GM23338 (cell line): ENCODE results near the gene TMPRSS6.

ENCODE experiments used
- CREB1 ChIP-seq: fragments of 250-450 bp; sonication (Bioruptor Pico); IDR thresholded peaks from 2 replicates; pipeline ENCODE4 v1.5.0; 2020; ENCODE audit warnings: low read depth, mild to moderate bottlenecking, moderate library complexity
- EZH2 ChIP-seq: fragments of 200-600 bp; sonication (generic); IDR thresholded peaks from one replicate; pipeline ENCODE4 v1.8.0; 2017; ENCODE audit warnings: antibody characterized with exemption, mild to moderate bottlenecking, low read depth; ENCODE audit not compliant: unreplicated experiment
- EZH2phosphoT487 ChIP-seq: fragments of 200-600 bp; sonication (generic); IDR thresholded peaks from one replicate; pipeline ENCODE4 v1.8.1; 2018; ENCODE audit warnings: antibody characterized with exemption; ENCODE audit not compliant: unreplicated experiment
- JUNB ChIP-seq: IDR thresholded peaks from one replicate; pipeline ENCODE4 v1.6.1; 2016; ENCODE audit warnings: antibody characterized with exemption; ENCODE audit not compliant: unreplicated experiment
- NANOG ChIP-seq: IDR thresholded peaks from 2 replicates; pipeline ENCODE4 v1.6.1; 2016; ENCODE audit warnings: antibody characterized with exemption, borderline replicate concordance
- POLR2AphosphoS5 ChIP-seq: IDR thresholded peaks from 2 replicates; pipeline ENCODE4 v1.6.1; 2016; ENCODE audit warnings: antibody characterized with exemption, low read depth
- STAT1 ChIP-seq: IDR thresholded peaks from one replicate; pipeline ENCODE4 v1.6.1; 2016; ENCODE audit warnings: antibody characterized with exemption; ENCODE audit not compliant: unreplicated experiment
- ZNF114 ChIP-seq: fragments of 250-450 bp; sonication (Bioruptor Pico); IDR thresholded peaks from 2 replicates; pipeline ENCODE4 v1.5.0; 2020; ENCODE audit warnings: mild to moderate bottlenecking, moderate library complexity
- ZNF331 ChIP-seq: fragments of 250-450 bp; sonication (Bioruptor Pico); IDR thresholded peaks from 2 replicates; pipeline ENCODE4 v1.5.0; 2020; ENCODE audit warnings: low read depth, mild to moderate bottlenecking, moderate library complexity
- TF ChIP-seq, protein P1 (sequence below), 2 experiments: fragments of 200-600 bp in 1 of 2; sonication (generic) in 1 of 2; conservative IDR thresholded peaks; 2 replicates each; pipeline versions ENCODE4 v1.5.1 to v1.6.1; 2016 to 2017; ENCODE audit warnings: antibody characterized with exemption in 2 of 2, low read depth in 2 of 2, mild to moderate bottlenecking in 2 of 2, moderate library complexity in 1 of 2
- TF ChIP-seq, protein P2 (sequence below): IDR thresholded peaks from one replicate; pipeline ENCODE4 v1.6.1; 2018; ENCODE audit warnings: antibody characterized with exemption; ENCODE audit not compliant: unreplicated experiment
- TF ChIP-seq, protein P3 (sequence below): IDR thresholded peaks from 2 replicates; pipeline ENCODE4 v1.6.1; 2016; ENCODE audit warnings: antibody characterized with exemption
- TF ChIP-seq, protein P4 (sequence below): fragments of 250-450 bp; sonication (Bioruptor Pico); IDR thresholded peaks from 2 replicates; pipeline ENCODE4 v1.5.0; 2020; ENCODE audit warnings: mild to moderate bottlenecking, moderate library complexity

DNA sequence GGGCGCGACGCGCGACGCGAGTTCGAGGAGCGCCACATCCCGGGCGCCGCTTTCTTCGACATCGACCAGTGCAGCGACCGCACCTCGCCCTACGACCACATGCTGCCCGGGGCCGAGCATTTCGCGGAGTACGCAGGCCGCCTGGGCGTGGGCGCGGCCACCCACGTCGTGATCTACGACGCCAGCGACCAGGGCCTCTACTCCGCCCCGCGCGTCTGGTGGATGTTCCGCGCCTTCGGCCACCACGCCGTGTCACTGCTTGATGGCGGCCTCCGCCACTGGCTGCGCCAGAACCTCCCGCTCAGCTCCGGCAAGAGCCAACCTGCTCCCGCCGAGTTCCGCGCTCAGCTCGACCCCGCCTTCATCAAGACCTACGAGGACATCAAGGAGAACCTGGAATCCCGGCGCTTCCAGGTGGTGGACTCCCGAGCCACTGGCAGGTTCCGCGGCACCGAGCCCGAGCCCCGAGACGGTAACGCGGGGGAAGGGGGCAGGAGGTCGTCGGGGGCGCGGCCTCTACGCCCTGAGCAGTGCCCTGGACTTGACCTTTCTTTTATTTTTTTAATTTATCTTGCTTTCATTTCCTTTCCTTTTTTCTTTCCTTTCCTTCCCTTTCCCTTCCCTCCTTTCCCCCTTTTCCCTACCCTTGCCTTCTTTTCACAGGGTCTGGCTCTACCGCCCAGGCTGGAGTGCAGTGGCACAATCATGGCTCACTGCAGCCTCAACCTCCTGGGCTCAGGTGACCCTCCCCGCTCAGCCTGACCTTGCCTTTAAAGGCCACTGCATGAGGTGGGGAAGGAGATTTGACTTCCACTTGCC is 85.0 kb downstream of the TMPRSS6 start:
- TF ChIP-seq, protein P1, sequence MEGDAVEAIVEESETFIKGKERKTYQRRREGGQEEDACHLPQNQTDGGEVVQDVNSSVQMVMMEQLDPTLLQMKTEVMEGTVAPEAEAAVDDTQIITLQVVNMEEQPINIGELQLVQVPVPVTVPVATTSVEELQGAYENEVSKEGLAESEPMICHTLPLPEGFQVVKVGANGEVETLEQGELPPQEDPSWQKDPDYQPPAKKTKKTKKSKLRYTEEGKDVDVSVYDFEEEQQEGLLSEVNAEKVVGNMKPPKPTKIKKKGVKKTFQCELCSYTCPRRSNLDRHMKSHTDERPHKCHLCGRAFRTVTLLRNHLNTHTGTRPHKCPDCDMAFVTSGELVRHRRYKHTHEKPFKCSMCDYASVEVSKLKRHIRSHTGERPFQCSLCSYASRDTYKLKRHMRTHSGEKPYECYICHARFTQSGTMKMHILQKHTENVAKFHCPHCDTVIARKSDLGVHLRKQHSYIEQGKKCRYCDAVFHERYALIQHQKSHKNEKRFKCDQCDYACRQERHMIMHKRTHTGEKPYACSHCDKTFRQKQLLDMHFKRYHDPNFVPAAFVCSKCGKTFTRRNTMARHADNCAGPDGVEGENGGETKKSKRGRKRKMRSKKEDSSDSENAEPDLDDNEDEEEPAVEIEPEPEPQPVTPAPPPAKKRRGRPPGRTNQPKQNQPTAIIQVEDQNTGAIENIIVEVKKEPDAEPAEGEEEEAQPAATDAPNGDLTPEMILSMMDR (conservative IDR thresholded peaks at IDR 0.05; ENCODE audit: low read depth in 2 of 2): no peak
- TF ChIP-seq CREB1 (no peak), POLR2AphosphoS5 (no peak), EZH2 (no peak), EZH2phosphoT487 (no peak), ZNF114 (no peak), NANOG (no peak), JUNB (no peak), ZNF331 (CRISPR knock-in tag) (no peak), STAT1 (no peak)
- TF ChIP-seq, protein P2, sequence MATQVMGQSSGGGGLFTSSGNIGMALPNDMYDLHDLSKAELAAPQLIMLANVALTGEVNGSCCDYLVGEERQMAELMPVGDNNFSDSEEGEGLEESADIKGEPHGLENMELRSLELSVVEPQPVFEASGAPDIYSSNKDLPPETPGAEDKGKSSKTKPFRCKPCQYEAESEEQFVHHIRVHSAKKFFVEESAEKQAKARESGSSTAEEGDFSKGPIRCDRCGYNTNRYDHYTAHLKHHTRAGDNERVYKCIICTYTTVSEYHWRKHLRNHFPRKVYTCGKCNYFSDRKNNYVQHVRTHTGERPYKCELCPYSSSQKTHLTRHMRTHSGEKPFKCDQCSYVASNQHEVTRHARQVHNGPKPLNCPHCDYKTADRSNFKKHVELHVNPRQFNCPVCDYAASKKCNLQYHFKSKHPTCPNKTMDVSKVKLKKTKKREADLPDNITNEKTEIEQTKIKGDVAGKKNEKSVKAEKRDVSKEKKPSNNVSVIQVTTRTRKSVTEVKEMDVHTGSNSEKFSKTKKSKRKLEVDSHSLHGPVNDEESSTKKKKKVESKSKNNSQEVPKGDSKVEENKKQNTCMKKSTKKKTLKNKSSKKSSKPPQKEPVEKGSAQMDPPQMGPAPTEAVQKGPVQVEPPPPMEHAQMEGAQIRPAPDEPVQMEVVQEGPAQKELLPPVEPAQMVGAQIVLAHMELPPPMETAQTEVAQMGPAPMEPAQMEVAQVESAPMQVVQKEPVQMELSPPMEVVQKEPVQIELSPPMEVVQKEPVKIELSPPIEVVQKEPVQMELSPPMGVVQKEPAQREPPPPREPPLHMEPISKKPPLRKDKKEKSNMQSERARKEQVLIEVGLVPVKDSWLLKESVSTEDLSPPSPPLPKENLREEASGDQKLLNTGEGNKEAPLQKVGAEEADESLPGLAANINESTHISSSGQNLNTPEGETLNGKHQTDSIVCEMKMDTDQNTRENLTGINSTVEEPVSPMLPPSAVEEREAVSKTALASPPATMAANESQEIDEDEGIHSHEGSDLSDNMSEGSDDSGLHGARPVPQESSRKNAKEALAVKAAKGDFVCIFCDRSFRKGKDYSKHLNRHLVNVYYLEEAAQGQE: no peak
- TF ChIP-seq, protein P3, sequence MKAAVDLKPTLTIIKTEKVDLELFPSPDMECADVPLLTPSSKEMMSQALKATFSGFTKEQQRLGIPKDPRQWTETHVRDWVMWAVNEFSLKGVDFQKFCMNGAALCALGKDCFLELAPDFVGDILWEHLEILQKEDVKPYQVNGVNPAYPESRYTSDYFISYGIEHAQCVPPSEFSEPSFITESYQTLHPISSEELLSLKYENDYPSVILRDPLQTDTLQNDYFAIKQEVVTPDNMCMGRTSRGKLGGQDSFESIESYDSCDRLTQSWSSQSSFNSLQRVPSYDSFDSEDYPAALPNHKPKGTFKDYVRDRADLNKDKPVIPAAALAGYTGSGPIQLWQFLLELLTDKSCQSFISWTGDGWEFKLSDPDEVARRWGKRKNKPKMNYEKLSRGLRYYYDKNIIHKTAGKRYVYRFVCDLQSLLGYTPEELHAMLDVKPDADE: no peak
- TF ChIP-seq, protein P4, sequence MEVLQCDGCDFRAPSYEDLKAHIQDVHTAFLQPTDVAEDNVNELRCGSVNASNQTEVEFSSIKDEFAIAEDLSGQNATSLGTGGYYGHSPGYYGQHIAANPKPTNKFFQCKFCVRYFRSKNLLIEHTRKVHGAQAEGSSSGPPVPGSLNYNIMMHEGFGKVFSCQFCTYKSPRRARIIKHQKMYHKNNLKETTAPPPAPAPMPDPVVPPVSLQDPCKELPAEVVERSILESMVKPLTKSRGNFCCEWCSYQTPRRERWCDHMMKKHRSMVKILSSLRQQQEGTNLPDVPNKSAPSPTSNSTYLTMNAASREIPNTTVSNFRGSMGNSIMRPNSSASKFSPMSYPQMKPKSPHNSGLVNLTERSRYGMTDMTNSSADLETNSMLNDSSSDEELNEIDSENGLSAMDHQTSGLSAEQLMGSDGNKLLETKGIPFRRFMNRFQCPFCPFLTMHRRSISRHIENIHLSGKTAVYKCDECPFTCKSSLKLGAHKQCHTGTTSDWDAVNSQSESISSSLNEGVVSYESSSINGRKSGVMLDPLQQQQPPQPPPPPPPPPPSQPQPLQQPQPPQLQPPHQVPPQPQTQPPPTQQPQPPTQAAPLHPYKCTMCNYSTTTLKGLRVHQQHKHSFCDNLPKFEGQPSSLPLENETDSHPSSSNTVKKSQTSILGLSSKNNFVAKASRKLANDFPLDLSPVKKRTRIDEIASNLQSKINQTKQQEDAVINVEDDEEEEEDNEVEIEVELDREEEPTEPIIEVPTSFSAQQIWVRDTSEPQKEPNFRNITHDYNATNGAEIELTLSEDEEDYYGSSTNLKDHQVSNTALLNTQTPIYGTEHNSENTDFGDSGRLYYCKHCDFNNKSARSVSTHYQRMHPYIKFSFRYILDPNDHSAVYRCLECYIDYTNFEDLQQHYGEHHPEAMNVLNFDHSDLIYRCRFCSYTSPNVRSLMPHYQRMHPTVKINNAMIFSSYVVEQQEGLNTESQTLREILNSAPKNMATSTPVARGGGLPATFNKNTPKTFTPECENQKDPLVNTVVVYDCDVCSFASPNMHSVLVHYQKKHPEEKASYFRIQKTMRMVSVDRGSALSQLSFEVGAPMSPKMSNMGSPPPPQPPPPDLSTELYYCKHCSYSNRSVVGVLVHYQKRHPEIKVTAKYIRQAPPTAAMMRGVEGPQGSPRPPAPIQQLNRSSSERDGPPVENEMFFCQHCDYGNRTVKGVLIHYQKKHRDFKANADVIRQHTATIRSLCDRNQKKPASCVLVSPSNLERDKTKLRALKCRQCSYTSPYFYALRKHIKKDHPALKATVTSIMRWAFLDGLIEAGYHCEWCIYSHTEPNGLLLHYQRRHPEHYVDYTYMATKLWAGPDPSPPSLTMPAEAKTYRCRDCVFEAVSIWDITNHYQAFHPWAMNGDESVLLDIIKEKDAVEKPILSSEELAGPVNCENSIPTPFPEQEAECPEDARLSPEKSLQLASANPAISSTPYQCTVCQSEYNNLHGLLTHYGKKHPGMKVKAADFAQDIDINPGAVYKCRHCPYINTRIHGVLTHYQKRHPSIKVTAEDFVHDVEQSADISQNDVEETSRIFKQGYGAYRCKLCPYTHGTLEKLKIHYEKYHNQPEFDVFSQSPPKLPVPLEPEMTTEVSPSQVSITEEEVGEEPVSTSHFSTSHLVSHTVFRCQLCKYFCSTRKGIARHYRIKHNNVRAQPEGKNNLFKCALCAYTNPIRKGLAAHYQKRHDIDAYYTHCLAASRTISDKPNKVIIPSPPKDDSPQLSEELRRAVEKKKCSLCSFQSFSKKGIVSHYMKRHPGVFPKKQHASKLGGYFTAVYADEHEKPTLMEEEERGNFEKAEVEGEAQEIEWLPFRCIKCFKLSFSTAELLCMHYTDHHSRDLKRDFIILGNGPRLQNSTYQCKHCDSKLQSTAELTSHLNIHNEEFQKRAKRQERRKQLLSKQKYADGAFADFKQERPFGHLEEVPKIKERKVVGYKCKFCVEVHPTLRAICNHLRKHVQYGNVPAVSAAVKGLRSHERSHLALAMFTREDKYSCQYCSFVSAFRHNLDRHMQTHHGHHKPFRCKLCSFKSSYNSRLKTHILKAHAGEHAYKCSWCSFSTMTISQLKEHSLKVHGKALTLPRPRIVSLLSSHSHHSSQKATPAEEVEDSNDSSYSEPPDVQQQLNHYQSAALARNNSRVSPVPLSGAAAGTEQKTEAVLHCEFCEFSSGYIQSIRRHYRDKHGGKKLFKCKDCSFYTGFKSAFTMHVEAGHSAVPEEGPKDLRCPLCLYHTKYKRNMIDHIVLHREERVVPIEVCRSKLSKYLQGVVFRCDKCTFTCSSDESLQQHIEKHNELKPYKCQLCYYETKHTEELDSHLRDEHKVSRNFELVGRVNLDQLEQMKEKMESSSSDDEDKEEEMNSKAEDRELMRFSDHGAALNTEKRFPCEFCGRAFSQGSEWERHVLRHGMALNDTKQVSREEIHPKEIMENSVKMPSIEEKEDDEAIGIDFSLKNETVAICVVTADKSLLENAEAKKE (CRISPR knock-in tag): no peak
